ENCODE data around the gene PRPF40A.
"Not testable (repeated sequence)": the region's sequence is repeated elsewhere in the genome, so short reads cannot be mapped to it uniquely, and the experiment has no call there.

PRPF40A gene

DNA sequence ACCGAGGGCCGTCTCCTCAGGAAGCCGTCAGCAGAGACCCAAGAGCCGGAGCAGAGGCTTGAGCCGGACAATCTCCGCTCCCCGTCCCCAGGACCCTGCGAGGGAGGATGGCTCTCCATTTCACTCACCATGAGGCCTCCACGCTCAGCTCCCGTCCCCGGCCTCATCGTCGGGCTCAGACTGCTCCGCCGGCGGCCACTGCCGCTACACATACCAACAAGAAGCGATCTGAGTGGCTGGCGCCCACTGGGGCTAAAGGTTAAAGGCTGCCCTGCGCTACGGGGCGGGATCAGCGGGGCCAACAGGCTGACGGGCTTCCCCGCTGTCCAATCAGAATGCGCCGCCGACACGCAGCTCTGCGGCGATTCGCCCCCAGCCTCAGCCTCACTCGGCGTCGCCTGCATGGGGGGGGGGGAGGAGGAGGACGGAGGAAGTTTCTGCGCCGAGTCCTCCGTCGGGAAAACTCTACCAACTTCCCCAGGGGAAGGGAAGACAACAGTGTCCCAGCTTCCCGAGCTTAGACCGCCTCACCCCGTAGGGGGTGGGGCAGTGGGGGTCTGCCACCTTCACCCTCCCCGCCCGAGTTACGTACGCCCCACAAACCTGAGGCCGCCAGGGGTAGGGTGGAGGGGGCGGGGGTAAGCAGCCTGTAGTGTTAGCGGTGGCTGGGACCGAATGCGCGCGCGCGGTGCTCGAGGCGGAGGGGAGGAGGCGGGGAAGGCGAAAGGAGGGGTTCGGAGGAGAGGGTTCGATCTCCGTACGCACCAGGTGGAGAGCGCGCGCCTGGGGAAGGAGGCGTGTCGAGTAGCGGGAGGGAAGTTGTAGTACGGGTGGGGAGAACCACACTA is at the start of gene PRPF40A:
TSS of gene PRPF40A (minus strand) at position 234 of the 848 bp plus-strand sequence. CDS start at position 212, 22 bp downstream.
- peak; percentile 98 for DNase-seq (ENCODE audit: low read depth)

DNA sequence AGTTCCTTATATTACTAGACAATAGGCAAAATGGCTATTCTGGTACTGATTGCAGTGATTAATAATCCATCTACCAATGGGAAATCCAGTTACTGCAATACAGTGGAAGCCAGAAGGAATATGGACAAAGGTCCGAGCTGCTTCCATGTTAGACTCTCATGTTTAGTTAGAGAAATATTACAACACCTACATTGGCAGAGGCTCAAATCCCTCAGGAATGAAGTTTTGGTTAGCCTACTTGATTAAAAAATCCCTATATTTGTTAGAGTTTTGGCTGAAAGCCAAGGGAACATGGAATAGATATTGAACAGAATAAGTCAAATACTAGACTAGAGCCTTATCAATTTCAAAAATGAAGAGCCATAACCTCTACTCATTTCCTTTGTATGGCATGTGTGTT is 49.7 kb upstream of the PRPF40A start:
- no peak for DNase-seq (ENCODE audit: low read depth)

- no peak for DNase-seq (ENCODE audit: low read depth)
Observed at GRCh38 chr2:152763651-152764050, 46.4 kb upstream of the PRPF40A start.

DNA sequence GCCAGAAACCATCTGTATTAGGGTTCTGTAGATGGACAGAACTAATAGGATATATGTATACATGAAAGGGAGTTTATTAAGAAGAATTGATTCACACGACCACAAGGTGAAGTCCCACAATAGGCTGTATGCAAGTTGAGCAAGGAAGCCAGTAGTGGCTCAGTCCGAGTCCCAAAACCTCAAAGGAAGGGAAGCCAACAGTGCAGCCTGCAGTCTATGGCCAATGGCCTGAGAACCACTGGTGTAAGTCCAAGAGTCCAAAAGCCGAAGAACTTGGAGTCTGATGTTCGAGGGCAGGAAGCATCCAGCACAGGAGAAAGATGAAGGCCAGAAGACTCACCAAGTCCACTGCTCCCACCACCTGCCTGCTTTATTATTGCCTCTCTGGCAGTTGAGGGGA is 45.9 kb upstream of the PRPF40A start:
- not testable (repeated sequence) for DNase-seq (ENCODE audit: low read depth)

DNA sequence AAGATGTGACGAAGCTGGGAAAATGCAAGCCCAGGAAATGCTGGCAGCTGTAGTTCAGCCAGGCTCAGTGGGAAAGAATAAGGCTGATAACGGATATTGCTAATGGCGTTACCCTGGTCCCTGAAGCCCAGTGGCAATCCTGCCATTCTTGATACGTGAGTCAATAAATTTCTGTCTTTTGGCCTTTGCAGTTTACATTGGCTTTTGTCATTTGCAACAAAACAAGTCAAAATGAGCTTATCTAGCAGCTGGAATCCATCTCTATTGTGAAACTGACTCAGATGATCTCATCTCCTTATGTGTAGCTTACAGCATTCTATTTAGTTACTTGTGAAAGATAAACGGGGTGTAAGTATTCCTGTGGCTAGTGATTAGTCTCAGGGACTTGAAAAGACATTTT is 44.9 kb upstream of the PRPF40A start:
- DNase-seq (ENCODE audit: low read depth): no peak

GRCh38 chr2:152761214-152761613 is 44.0 kb upstream of the PRPF40A start:
- DNase-seq (ENCODE audit: low read depth): no peak

- no peak for DNase-seq (ENCODE audit: low read depth)
Observed at GRCh38 chr2:152759290-152760072, 42.2 kb upstream of the PRPF40A start.

DNA sequence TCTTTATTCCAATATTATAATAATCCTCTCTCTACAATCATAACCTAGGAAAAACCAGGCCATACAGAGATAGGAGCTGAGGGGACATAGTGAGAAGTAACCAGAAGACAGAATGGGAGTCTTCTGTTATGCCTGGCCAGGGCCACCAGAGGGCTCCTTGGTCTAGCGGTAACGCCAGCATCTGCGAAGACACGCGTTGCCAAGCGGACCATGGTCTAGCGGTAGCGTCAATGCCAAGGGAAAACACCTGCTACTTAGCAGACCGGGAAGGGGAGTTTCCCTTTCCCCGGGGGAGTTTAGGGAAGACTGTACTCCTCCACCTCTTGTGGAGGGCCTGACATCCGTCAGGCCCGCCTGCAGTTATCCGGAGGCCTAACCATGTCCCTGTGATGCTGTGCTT is 37.8 kb upstream of the PRPF40A start:
- no peak for DNase-seq (ENCODE audit: low read depth)

DNA sequence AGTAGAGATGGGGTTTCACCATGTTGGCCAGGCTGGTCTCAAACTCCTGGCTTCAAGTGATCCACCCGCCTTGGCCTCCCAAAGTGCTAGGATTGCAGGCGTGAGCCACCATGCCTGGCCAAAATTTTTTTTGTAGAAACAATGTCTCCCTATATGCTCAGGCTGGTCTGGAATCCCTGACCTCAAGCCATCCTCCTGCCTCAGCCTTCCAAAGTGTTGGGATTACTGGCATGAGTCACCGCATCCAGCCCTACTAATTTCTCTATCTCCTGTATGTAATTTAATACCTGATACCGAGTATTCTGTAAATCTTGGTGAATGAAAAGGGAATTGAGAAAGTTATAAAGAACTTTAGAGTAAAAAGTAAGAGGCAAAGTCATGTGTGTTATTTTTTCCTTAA is 30.5 kb upstream of the PRPF40A start:
- not testable (repeated sequence) for DNase-seq (ENCODE audit: low read depth)

GRCh38 chr2:152743002-152743401 is 25.7 kb upstream of the PRPF40A start:
- DNase-seq (ENCODE audit: low read depth): no peak

DNA sequence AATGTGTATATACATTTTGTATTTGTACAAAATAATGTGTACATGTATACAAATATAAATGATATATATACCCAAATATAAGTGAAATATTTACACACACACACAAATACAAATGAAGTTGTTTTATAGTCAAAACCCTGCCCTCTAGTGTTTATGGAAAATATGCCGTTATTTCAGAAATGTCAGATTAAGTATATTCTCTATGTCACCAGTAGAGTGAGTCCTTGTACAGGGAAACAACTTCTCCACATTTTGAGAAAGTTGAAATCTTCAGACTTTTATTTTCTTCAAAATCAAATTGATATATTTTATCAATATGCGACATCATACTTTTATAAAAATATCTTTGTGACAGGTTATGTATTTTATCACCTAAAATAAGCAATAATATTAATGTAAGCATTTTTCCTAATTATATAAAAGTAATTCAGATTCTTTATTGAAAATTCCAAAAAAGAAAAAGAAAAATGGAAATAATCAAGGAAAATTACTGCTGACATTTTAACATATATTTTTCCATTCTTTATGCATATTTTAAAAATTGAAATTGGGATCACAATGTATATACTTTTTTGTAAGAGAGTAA is 23.6 kb upstream of the PRPF40A start:
- no peak for DNase-seq (ENCODE audit: low read depth)

DNA sequence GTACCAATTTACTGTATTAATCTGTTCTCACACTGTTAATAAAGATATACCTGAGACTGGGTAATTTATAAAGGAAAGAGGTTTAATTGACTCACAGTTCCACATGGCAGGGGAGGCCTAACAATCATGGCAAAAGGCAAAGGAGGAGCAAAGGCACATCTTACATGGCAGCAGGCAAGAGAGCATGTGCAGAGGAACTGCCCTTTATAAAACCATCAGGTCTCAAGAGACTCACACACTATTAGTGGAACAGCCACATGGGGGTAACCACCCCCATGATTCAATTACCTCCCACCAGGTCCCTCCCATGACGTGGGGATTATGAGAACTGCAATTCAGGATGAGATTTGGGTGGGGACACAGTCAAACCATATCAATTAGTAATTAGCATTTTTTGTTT is 22.4 kb upstream of the PRPF40A start:
- not testable (repeated sequence) for DNase-seq (ENCODE audit: low read depth)

DNA sequence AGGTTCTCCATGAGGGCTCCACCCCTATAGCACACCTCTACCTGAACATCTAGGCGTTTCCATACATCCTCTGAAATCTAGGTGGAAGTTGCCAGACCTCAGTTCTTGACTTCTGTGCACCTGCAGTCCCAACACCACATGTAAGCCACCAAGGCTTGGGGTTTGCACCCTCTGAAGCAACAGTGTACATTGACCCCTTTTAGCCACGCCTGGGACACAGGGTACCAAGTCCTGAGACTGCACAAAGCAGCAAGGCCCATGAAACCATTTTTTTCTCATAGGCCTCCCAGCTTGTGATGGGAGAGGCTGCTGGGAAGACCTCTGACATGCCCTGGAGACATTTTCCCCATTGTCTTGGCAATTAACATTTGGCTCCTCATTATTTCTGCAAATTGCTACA is 21.2 kb upstream of the PRPF40A start:
- no peak for DNase-seq (ENCODE audit: low read depth)

GRCh38 chr2:152737509-152737908 is 20.2 kb upstream of the PRPF40A start:
- not testable (repeated sequence) for DNase-seq (ENCODE audit: low read depth)

DNA sequence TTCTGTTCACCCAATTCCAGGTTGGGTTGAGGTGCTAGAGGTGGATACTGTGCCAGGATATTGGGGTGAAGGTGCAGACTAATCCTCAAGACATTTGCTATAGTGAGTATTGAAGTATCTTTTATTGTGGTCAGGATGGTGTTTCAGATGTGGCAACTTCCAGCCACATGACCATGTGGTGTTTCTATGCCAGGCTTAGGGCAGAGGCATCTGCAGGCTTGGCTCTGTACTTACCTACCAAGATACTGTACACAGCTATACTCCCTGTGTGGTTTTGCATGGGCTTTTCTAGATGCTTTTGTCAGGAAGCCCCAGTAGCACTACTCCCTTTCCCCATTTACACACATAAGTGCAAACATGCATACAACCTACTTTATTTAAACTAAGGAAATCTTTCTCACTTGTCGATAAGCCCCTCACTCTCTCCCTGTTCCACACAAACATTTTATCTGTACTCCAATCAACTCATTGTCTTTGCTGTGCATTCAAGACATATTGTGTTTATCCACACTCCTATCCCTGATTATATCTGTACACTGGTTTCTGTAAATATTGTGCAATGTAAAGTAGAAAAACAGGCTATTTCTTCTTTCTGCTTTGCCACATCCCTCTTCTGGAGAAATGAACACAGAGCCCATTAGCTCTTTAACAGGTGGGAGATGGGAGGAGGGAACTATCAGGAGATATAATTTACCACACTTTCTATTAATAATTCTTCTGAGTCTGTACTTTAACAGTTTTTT is 13.5 kb upstream of the PRPF40A start:
- DNase-seq (ENCODE audit: low read depth): peak; percentile 49

DNA sequence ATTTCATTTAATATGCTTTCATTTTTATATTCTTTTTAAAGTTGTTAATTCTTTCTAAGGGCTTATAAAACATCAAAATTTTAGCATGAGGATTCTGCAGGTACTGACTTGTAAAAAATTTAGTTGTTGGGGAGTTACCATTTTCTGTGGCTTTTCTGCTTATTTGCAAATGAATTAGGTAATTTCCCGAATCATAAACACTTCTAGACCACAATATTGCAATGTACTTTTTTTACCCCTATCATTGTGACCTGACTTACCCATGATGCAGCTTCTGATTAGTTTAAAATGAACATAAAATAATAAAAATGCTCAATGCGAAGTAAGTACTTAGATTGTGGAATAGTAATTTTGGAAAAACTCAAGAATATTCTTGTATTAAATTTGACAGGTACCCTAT is 12.6 kb upstream of the PRPF40A start:
- DNase-seq (ENCODE audit: low read depth): no peak

DNA sequence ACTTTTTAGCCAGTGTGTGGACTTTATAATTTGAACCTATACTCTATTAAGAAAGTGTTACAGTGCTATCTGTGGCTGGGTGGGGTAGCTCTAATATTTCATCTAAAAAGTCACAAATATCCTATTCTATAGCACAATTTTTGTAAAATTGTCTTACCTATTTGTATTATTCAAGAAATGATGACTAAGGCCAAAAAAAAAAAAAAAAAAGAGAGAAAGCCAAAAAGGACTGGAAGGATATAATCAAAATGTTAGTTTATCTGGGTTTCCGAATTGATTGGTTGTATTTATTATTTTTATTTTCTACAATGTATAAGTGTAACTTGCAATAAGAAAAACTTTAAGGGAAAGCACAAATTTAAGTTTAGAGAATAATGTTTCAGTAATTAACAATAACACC is 6.7 kb upstream of the PRPF40A start:
- DNase-seq (ENCODE audit: low read depth): no peak

GRCh38 chr2:152722639-152723038 is 5.4 kb upstream of the PRPF40A start:
- not testable (repeated sequence) for DNase-seq (ENCODE audit: low read depth)

DNA sequence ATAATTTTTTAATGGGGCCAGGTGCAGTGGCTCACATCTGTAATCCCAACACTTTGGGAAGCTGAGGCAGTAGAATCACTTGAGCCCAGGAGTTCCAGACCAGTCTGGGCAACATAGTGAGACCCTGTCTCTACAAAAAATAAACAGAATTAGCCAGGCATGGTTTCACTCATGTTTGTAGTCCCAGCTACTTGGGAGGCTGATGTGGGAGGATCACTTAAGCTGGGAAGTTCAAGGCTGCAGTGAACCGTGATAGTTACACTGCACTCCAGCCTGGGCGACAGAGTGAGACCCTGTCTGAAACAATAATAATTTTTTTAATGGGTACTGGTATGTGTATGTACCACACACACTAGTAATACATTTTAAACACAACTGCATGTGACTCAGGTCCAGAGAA is 3.5 kb upstream of the PRPF40A start:
- DNase-seq (ENCODE audit: low read depth): no peak

GRCh38 chr2:152718909-152719645 is 1.8 kb upstream of the PRPF40A start:
- no peak for DNase-seq (ENCODE audit: low read depth)

Data from T-helper 22 cell (primary cell).